Keratinocyte (primary cell): ENCODE data around the gene KCNK7. TPM values are rescaled to one million over a fixed set of nuclear protein-coding genes. Genes with fewer than 3 reads are reported as not detected.

Experiments used
- DNase-seq: peaks from one replicate; pipeline ENCODE4 v3.0.0-alpha.2; 2011; ENCODE audit warnings: low read depth, missing footprints, low spot score
- FAIRE-seq: peaks from 2 replicates; lab custom pipeline; 2011; peaks lifted over from hg19 to GRCh38; lab: Jason Lieb, UNC
- H2AFZ ChIP-seq: 2 replicates; pipeline ENCODE4 v1.6.0; 2012; ENCODE audit warnings: low read length, control low read depth, inconsistent platforms; ENCODE audit not compliant: control insufficient read depth
- H3K27ac ChIP-seq: 2 replicates; pipeline ENCODE4 v1.5.1; 2011; ENCODE audit warnings: low read length; ENCODE audit not compliant: control insufficient read depth, insufficient read depth
- H3K27me3 ChIP-seq: 3 replicates; pipeline ENCODE4 v1.6.0; 2011; ENCODE audit warnings: low read length; ENCODE audit not compliant: control insufficient read depth, insufficient read depth; ENCODE audit errors: extremely low read depth
- H3K36me3 ChIP-seq, 2 experiments: 2 replicates in 1 of 2; 3 replicates in 1 of 2; pipeline ENCODE4 v1.5.1; 2011; ENCODE audit warnings: low read length in 2 of 2, mild to moderate bottlenecking in 1 of 2; ENCODE audit not compliant: control insufficient read depth in 2 of 2, insufficient read depth in 2 of 2; ENCODE audit errors: extremely low read depth in 1 of 2
- H3K4me1 ChIP-seq: 3 replicates; pipeline ENCODE4 v1.5.1; 2011; ENCODE audit warnings: low read length; ENCODE audit not compliant: control insufficient read depth, insufficient read depth; ENCODE audit errors: extremely low read depth
- H3K4me2 ChIP-seq: 3 replicates; pipeline ENCODE4 v1.6.0; 2011; ENCODE audit warnings: low read depth, low read length; ENCODE audit not compliant: control insufficient read depth, insufficient read depth; ENCODE audit errors: extremely low read depth
- H3K4me3 ChIP-seq, 3 experiments: fragments of 200-600 bp in 1 of 3; sonication (generic) in 1 of 3; 2 replicates in 2 of 3; 3 replicates in 1 of 3; pipeline ENCODE4 v1.5.1; 2011 to 2016; ENCODE audit warnings: low read length in 3 of 3, mild to moderate bottlenecking in 3 of 3, control low read depth in 2 of 3, inconsistent platforms in 1 of 3, low read depth in 1 of 3, mixed read lengths in 1 of 3, mixed run types in 1 of 3, moderate library complexity in 1 of 3; ENCODE audit not compliant: control insufficient read depth in 2 of 3, insufficient read depth in 2 of 3; ENCODE audit errors: extremely low read depth in 1 of 3
- H3K79me2 ChIP-seq: 2 replicates; pipeline ENCODE4 v1.6.0; 2012; ENCODE audit warnings: low read length; ENCODE audit not compliant: control insufficient read depth, insufficient read depth
- H3K9ac ChIP-seq: 3 replicates; pipeline ENCODE4 v1.6.0; 2011; ENCODE audit warnings: low read length; ENCODE audit not compliant: control insufficient read depth, insufficient read depth; ENCODE audit errors: extremely low read depth
- H3K9me1 ChIP-seq: 3 replicates; pipeline ENCODE4 v1.6.0; 2011; ENCODE audit warnings: low read length; ENCODE audit not compliant: control insufficient read depth, insufficient read depth; ENCODE audit errors: extremely low read depth
- H3K9me3 ChIP-seq: 2 replicates; pipeline ENCODE4 v1.5.1; 2012; ENCODE audit warnings: low read depth, low read length; ENCODE audit not compliant: control insufficient read depth
- H4K20me1 ChIP-seq: 3 replicates; pipeline ENCODE4 v1.6.0; 2011; ENCODE audit warnings: low read length; ENCODE audit not compliant: control insufficient read depth, insufficient read depth; ENCODE audit errors: extremely low read depth
- CTCF ChIP-seq, 3 experiments: IDR thresholded peaks in 1 of 3; conservative IDR thresholded peaks in 1 of 3; optimal IDR thresholded peaks in 1 of 3; 2 replicates in 2 of 3; 3 replicates in 1 of 3; pipeline versions ENCODE3 to v1.5.1; 2011; ENCODE audit warnings: low read length in 3 of 3, mild to moderate bottlenecking in 3 of 3, moderate library complexity in 2 of 3, control low read depth in 1 of 3, inconsistent platforms in 1 of 3; ENCODE audit not compliant: insufficient read depth in 2 of 3; ENCODE audit errors: extremely low read depth in 1 of 3
- EZH2 ChIP-seq: IDR thresholded peaks from one replicate; pipeline ENCODE4 v1.6.1; 2012; ENCODE audit warnings: inconsistent platforms, mild to moderate bottlenecking, low read length, moderate library complexity
- dilution Hi-C: fragments of 300-500 bp; cut with MboI; formaldehyde crosslinking; loops from one replicate; pipeline ENCODE4 v1.7.0; 2020; ENCODE audit warnings: low sequenced_read_pairs; ENCODE audit not compliant: extremely low pct_ligation_motif_present
- polyA plus RNA-seq, 5 experiments: library from polyadenylated mRNA; depleted of rRNA in 3 of 5; stranded (reverse) in 3 of 5; stranded (forward) in 1 of 5; unstranded in 1 of 5; fragments of >200 nt; gene quantifications; 1 replicate in 1 of 5; 2 replicates in 3 of 5; 3 replicates in 1 of 5; pipeline versions ENCODE4 v1.2.1 to v1.2.3, GENCODE V29; 2011 to 2012; ENCODE audit warnings: missing spikeins in 2 of 5, low read depth in 1 of 5, low replicate concordance in 1 of 5

The KCNK7 gene
- polyA plus RNA-seq, 1 donor (not counting 4 experiments of a cell fraction or from before 2014, with no cell fraction given): 0.46 TPM

GRCh38 chr11:65572356-65573051 lies 23.1 kb downstream of the KCNK7 start, which contains the start of gene FAM89B:
Gene FAM89B (plus strand): TSS chr11:65572538. CDS start chr11:65572670, 132 bp downstream.
- no peak for DNase-seq
- Histone ChIP-seq H3K27ac (peak within 1 kb of the TSS; percentile 44), H3K9me3 (no peaks in the 10 kb centered on the region), H3K27me3 (no peaks in the 10 kb centered on the region), H3K9ac (peak within 1 kb of the TSS; percentile 92), H3K9me1 (no peaks in the 10 kb centered on the region), H2AFZ (no peak within 1 kb of the TSS), H3K4me1 (peaks cover 60% of the 10 kb centered on the region), H3K4me3 (peak within 1 kb of the TSS; percentile 85 to 90 (median 88)), H3K4me2 (peak within 1 kb of the TSS; percentile 100), H4K20me1 (peaks cover 5% of the 10 kb centered on the region), H3K79me2 (peaks cover 38% of the 10 kb centered on the region), H3K36me3 (no peaks in the 10 kb centered on the region)
- no peak for FAIRE-seq
- TF ChIP-seq EZH2 (no peak), CTCF (optimal IDR thresholded peaks at IDR 0.05 in 1 of 3, IDR thresholded peaks at IDR 0.05 in 1 of 3, conservative IDR thresholded peaks at IDR 0.05 in 1 of 3; ENCODE audit: extremely low read depth in 1 of 3, insufficient read depth in 2 of 3, low read length in 3 of 3) (no peak)
- dilution Hi-C loops: no loop called here

DNA sequence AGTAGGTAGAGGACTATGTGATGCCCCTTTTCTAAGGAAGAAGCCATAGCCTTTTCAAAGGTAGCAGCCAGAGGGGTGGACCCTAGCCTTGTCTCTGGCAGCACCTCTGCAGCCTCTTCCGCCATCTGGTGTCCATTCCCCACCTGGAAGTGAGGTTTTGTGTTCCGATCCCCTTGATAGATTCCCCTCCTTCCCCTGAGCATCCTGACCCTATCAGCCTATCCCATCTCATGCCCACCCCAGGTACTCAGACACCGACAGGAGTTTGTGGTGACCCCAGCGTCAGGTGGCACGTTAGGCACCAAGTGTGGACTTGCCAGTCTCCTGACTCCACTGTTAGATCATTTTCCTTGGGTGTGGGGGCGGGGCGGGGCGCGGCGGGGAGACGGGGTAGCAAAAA lies 23.7 kb downstream of the KCNK7 start:
- Histone ChIP-seq H3K9me1 (no peaks in the 10 kb centered on the region), H3K4me1 (peaks cover 54% of the 10 kb centered on the region), H3K79me2 (peaks cover 39% of the 10 kb centered on the region), H3K9ac (peak overlapping the region; percentile 48), H2AFZ (no peak overlapping the region), H4K20me1 (peaks cover 5% of the 10 kb centered on the region), H3K36me3 (no peaks in the 10 kb centered on the region), H3K4me2 (peak overlapping the region; percentile 100), H3K27ac (peak overlapping the region; percentile 44), H3K27me3 (no peaks in the 10 kb centered on the region), H3K9me3 (no peaks in the 10 kb centered on the region), H3K4me3 (peak overlapping the region; percentile 39 to 90 (median 85))
- TF ChIP-seq CTCF (optimal IDR thresholded peaks at IDR 0.05 in 1 of 3, IDR thresholded peaks at IDR 0.05 in 1 of 3, conservative IDR thresholded peaks at IDR 0.05 in 1 of 3; ENCODE audit: extremely low read depth in 1 of 3, insufficient read depth in 2 of 3, low read length in 3 of 3) (peak in 2 of 3 experiments; percentile 65 to 67), EZH2 (no peak)
- no peak for FAIRE-seq
- dilution Hi-C loops: no loop called here
- no peak for DNase-seq
